HCT116 (cell line): ENCODE measurements around the gene CRIM1.

ENCODE experiments used
- CEBPB ChIP-seq: IDR thresholded peaks from 2 replicates; pipeline ENCODE4 v1.6.1; 2012; ENCODE audit warnings: low read depth
- EZH2 ChIP-seq: fragments of 200-600 bp; sonication (generic); IDR thresholded peaks from 2 replicates; pipeline ENCODE4 v1.6.1; 2017; ENCODE audit warnings: antibody characterized with exemption, mixed run types
- EZH2phosphoT487 ChIP-seq: fragments of 200-600 bp; IDR thresholded peaks from 2 replicates; pipeline ENCODE4 v1.6.1; 2018; ENCODE audit warnings: antibody characterized with exemption, borderline replicate concordance
- FOSL1 ChIP-seq: IDR thresholded peaks from 2 replicates; pipeline ENCODE4 v1.6.1; 2012; ENCODE audit warnings: low read depth
- JUND ChIP-seq: IDR thresholded peaks from 2 replicates; pipeline ENCODE4 v1.6.1; 2012
- POLR2A ChIP-seq: IDR thresholded peaks from 2 replicates; pipeline ENCODE4 v1.7.0; 2011; ENCODE audit warnings: borderline replicate concordance; ENCODE audit not compliant: insufficient read depth, insufficient read length; ENCODE audit errors: extremely low read depth
- SRF ChIP-seq: IDR thresholded peaks from 2 replicates; pipeline ENCODE4 v1.6.1; 2012; ENCODE audit warnings: low read depth
- TCF7L2 ChIP-seq: IDR thresholded peaks from 2 replicates; pipeline ENCODE4 v1.7.0; 2011; ENCODE audit warnings: borderline replicate concordance, inconsistent platforms; ENCODE audit not compliant: insufficient read depth, insufficient read length; ENCODE audit errors: extremely low read depth
- YY1 ChIP-seq: IDR thresholded peaks from 2 replicates; pipeline ENCODE4 v1.6.1; 2011; ENCODE audit warnings: low read length, low read depth, moderate library complexity, mild to moderate bottlenecking; ENCODE audit not compliant: insufficient replicate concordance; ENCODE audit errors: extremely low read depth
- TF ChIP-seq, protein P1 (sequence below), 3 experiments: fragments of 200-600 bp in 1 of 3; sonication (generic) in 1 of 3; IDR thresholded peaks in 2 of 3; conservative IDR thresholded peaks in 1 of 3; 2 replicates each; pipeline ENCODE4 v1.5.1; 2012 to 2017; ENCODE audit warnings: low read depth in 2 of 3, low read length in 2 of 3, antibody characterized with exemption in 1 of 3, borderline replicate concordance in 1 of 3, control low read depth in 1 of 3, mild to moderate bottlenecking in 1 of 3, mixed read lengths in 1 of 3, mixed run types in 1 of 3, moderate library complexity in 1 of 3; ENCODE audit not compliant: insufficient read depth in 1 of 3
- TF ChIP-seq, protein P2 (sequence below): IDR thresholded peaks from 2 replicates; pipeline ENCODE4 v1.6.1; 2012
- TF ChIP-seq, protein P3 (sequence below): IDR thresholded peaks from 2 replicates; pipeline ENCODE4 v1.6.1; 2012; ENCODE audit warnings: low read depth

DNA sequence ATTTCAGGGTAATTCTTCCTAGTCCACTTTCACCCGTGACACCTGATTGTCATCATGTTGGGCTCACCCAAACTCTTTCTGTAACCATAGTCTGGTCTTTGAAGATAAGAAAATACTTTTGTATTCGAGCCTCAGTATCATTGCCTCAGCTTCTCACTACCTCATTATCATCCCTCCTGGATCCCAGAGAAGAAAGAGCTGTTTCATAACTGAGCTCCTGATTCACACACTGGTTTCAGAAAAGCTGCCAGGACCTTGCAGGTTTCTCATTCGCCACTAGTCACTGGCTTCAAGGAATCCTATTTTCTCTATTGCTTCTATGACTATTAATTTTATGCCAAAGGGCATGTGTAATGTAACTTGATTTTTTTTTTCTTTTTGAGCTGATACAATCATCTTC lies 2.9 kb upstream of the CRIM1 start:
- no peak for TF ChIP-seq EZH2phosphoT487
- TF ChIP-seq, protein P1, sequence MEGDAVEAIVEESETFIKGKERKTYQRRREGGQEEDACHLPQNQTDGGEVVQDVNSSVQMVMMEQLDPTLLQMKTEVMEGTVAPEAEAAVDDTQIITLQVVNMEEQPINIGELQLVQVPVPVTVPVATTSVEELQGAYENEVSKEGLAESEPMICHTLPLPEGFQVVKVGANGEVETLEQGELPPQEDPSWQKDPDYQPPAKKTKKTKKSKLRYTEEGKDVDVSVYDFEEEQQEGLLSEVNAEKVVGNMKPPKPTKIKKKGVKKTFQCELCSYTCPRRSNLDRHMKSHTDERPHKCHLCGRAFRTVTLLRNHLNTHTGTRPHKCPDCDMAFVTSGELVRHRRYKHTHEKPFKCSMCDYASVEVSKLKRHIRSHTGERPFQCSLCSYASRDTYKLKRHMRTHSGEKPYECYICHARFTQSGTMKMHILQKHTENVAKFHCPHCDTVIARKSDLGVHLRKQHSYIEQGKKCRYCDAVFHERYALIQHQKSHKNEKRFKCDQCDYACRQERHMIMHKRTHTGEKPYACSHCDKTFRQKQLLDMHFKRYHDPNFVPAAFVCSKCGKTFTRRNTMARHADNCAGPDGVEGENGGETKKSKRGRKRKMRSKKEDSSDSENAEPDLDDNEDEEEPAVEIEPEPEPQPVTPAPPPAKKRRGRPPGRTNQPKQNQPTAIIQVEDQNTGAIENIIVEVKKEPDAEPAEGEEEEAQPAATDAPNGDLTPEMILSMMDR (IDR thresholded peaks at IDR 0.05 in 2 of 3, conservative IDR thresholded peaks at IDR 0.05 in 1 of 3; ENCODE audit: borderline replicate concordance in 1 of 3, insufficient read depth in 1 of 3, low read depth in 2 of 3, low read length in 2 of 3), result no peak
- TF ChIP-seq EZH2, result no peak
- TF ChIP-seq, protein P2, sequence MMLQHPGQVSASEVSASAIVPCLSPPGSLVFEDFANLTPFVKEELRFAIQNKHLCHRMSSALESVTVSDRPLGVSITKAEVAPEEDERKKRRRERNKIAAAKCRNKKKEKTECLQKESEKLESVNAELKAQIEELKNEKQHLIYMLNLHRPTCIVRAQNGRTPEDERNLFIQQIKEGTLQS, result no peak
- TF ChIP-seq, protein P3, sequence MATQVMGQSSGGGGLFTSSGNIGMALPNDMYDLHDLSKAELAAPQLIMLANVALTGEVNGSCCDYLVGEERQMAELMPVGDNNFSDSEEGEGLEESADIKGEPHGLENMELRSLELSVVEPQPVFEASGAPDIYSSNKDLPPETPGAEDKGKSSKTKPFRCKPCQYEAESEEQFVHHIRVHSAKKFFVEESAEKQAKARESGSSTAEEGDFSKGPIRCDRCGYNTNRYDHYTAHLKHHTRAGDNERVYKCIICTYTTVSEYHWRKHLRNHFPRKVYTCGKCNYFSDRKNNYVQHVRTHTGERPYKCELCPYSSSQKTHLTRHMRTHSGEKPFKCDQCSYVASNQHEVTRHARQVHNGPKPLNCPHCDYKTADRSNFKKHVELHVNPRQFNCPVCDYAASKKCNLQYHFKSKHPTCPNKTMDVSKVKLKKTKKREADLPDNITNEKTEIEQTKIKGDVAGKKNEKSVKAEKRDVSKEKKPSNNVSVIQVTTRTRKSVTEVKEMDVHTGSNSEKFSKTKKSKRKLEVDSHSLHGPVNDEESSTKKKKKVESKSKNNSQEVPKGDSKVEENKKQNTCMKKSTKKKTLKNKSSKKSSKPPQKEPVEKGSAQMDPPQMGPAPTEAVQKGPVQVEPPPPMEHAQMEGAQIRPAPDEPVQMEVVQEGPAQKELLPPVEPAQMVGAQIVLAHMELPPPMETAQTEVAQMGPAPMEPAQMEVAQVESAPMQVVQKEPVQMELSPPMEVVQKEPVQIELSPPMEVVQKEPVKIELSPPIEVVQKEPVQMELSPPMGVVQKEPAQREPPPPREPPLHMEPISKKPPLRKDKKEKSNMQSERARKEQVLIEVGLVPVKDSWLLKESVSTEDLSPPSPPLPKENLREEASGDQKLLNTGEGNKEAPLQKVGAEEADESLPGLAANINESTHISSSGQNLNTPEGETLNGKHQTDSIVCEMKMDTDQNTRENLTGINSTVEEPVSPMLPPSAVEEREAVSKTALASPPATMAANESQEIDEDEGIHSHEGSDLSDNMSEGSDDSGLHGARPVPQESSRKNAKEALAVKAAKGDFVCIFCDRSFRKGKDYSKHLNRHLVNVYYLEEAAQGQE, result no peak
- no peak for TF ChIP-seq YY1
- no peak for TF ChIP-seq CEBPB
- TF ChIP-seq FOSL1, result no peak
- no peak for TF ChIP-seq POLR2A
- TF ChIP-seq TCF7L2, result no peak
- no peak for TF ChIP-seq JUND
- TF ChIP-seq SRF, result no peak
